AG10803 (cell line): ENCODE measurements around the gene SLITRK5.

ENCODE experiments used
- DNase-seq: peaks from one replicate; pipeline ENCODE4 v3.0.0; 2010; ENCODE audit warnings: low read depth
- H3K4me3 ChIP-seq: 2 replicates; pipeline ENCODE4 v1.5.1; 2011; ENCODE audit warnings: mild to moderate bottlenecking, low read length, control low read depth
- CTCF ChIP-seq: conservative IDR thresholded peaks from 2 replicates; pipeline ENCODE4 v1.5.1; 2011; ENCODE audit warnings: mild to moderate bottlenecking, low read length, control low read depth, inconsistent platforms

The SLITRK5 gene

DNA sequence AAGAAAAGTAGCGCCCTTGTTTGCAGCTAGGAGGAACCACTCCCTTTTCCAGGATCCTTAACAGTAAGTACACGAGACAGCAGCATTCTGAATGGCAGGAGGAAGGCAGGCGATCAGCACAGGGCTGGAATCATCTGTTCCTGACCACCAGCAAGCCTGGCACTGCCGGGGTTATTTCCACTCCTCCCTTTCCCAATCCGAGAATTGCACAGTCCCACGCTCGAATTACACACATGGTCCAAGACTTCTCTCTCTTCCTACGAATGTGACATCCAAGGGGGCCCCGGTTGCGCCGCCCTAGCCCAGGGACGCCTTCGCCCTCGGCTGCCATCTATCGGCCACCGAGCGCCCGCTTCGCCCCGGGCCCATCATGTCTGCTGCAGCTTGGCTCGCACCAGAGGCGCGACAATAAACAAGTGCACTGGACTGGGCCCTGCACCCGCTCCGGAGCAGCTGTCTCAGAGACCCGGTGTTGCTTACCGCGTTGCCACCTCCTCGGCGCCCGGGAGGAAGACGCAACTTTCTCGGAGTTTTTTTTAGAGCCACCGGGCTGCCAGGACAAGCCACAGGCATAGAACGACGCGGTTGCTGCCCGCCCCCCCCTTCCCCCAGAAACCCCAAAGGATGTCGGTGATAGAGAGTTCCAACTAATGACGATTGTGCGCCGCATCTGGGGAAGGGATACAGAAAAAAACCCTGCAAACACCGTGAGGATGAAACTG lies at the start of gene SLITRK5:
Gene SLITRK5, plus strand, starts transcription at position 341 of the 722 bp plus-strand sequence. CDS start 4,018 bp downstream, outside the sequence.
- peak; percentile 69 for TF ChIP-seq CTCF
- peak; percentile 37 for DNase-seq
- peak within 1 kb of the TSS; percentile 53 for H3K4me3 ChIP-seq

- DNase-seq = no peak
- TF ChIP-seq CTCF = no peak
- H3K4me3 ChIP-seq = no peak overlapping the region
Measured at GRCh38 chr13:87622971-87623370, 48.2 kb upstream of the SLITRK5 start.

DNA sequence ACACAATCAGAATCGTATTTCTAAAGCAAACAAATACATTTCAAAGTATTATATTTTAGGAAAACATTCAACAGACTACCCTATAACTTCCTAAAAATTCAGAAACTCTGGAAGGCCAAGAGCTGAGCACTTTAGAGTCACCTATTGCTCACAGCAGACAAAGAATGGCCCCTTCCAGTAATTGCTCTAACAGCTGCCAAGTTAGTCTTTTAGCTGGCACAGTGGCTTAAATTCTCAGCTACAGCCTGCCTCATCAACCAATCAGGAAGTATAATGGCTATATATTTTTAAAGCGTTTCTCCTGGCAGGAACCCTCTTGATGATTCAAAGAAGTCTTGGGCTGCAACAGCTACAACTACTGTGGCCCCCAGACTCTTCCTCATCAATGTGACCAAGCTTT lies 14.9 kb upstream of the SLITRK5 start:
- no peak for DNase-seq
- H3K4me3 ChIP-seq = no peak overlapping the region
- no peak for TF ChIP-seq CTCF

GRCh38 chr13:87661471-87661870 lies 9.7 kb upstream of the SLITRK5 start:
- H3K4me3 ChIP-seq = no peak overlapping the region
- no peak for DNase-seq
- TF ChIP-seq CTCF = no peak

DNA sequence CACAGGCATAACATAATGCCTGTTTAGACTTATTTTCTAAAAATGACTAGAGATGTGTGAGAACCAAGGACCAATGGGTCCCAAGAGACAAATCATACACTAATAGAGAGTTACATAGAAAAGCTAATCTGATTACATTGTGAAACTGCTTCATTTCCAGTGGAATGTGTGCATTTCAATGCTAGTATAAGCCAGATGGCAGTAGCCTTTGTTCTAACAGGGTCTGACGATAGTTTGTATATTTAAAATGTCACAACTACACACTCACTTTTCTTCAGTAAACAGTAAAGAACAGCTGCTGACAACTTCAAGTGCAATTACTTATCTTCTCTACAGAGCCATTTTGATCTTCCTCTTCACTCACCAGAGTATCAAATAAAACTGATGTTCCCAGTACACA lies 4.3 kb upstream of the SLITRK5 start:
- TF ChIP-seq CTCF = no peak
- DNase-seq = no peak
- H3K4me3 ChIP-seq = no peak overlapping the region

DNA sequence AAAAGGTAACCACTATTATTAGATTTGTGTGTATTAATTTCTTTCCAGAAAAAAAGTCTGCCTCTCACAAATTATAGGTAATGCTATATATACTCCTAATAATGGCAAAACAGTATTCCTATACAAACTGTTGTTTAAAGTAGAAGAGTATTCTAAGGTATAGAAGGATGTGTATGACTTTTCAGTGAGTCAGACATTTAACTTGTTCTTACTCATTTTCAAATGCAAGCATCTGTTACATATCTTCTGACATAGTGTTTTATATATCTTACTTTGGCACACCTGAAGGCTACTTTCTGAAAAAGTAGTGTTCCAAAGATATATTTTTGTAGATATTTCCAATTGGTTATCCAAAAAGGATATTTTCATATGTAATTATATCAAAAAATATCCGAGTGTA lies 3.5 kb upstream of the SLITRK5 start:
- DNase-seq = no peak
- TF ChIP-seq CTCF = no peak
- H3K4me3 ChIP-seq = no peak overlapping the region

- peak; percentile 56 for TF ChIP-seq CTCF
- no peak for DNase-seq
- no peak overlapping the region for H3K4me3 ChIP-seq
Measured at GRCh38 chr13:87669379-87669978, 1.7 kb upstream of the SLITRK5 start.
